ENCODE data around the gene TUBGCP2. TPM values are rescaled to one million over a fixed set of nuclear protein-coding genes. Genes with fewer than 3 reads are reported as not detected.

Gene TUBGCP2
- total RNA-seq, 1 donor from 2014 or later: 58.6 TPM

DNA sequence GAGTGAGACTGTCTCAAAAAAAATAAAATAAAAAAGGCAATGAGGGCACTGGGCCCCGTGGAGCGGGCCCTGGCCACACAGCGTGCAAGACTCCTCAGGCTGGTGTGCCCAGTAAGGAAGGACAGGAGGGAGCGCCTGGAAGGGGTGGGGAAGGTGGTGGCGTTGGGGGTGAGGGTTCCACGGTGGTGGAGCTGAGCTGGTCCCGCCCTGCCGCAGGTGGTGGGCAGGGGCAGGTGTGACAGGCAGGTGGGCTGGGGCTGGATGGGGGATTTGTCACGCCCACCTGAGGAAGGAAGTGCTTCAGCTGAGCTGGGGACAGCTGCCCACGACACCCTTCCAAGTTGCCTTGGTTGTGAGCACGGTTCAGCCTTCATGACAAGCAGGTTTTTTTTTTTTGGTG lies 37.7 kb upstream of the TUBGCP2 start:
- Mint-ChIP-seq H3K27me3 (peaks cover 21% of the 10 kb centered on the region), H3K27ac (no peak overlapping the region), H3K36me3 (no peaks in the 10 kb centered on the region), H3K9me3 (no peaks in the 10 kb centered on the region), H3K4me3 (no peak overlapping the region), H3K4me1 (ENCODE audit: unreplicated experiment) (no peaks in the 10 kb centered on the region)
- TF ChIP-seq, protein P1, sequence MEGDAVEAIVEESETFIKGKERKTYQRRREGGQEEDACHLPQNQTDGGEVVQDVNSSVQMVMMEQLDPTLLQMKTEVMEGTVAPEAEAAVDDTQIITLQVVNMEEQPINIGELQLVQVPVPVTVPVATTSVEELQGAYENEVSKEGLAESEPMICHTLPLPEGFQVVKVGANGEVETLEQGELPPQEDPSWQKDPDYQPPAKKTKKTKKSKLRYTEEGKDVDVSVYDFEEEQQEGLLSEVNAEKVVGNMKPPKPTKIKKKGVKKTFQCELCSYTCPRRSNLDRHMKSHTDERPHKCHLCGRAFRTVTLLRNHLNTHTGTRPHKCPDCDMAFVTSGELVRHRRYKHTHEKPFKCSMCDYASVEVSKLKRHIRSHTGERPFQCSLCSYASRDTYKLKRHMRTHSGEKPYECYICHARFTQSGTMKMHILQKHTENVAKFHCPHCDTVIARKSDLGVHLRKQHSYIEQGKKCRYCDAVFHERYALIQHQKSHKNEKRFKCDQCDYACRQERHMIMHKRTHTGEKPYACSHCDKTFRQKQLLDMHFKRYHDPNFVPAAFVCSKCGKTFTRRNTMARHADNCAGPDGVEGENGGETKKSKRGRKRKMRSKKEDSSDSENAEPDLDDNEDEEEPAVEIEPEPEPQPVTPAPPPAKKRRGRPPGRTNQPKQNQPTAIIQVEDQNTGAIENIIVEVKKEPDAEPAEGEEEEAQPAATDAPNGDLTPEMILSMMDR (conservative IDR thresholded peaks at IDR 0.05): no peak
- DNase-seq (ENCODE audit: extremely low spot score, unreplicated experiment): no peak

DNA sequence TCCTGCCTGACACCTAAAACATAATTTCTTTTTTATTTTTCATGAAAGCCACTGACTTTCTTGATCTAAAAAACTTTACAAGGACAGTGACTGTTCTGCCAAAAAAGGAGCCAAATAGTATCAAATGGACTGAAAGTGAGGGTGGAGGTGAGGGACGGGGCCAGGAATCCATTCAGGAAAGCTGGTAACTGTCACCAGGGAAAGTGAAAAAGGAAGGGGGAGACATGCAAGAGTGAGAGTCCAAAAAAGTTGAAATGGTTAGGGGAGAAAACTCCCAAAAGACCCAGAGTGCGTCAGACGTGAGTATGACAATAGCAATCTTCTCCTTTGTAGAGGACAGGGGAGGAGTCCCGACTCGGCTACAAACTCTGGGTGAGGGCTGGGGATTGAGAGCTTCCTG lies 35.6 kb upstream of the TUBGCP2 start:
- TF ChIP-seq, protein P1 (conservative IDR thresholded peaks at IDR 0.05): no peak
- no peak overlapping the region for H3K4me3 Mint-ChIP-seq
- no peaks in the 10 kb centered on the region for H3K9me3 Mint-ChIP-seq
- H3K4me1 Mint-ChIP-seq (ENCODE audit: unreplicated experiment): no peaks in the 10 kb centered on the region
- no peak for DNase-seq (ENCODE audit: extremely low spot score, unreplicated experiment)
- H3K27ac Mint-ChIP-seq: no peak overlapping the region
- no peaks in the 10 kb centered on the region for H3K36me3 Mint-ChIP-seq
- peaks cover 27% of the 10 kb centered on the region for H3K27me3 Mint-ChIP-seq

DNA sequence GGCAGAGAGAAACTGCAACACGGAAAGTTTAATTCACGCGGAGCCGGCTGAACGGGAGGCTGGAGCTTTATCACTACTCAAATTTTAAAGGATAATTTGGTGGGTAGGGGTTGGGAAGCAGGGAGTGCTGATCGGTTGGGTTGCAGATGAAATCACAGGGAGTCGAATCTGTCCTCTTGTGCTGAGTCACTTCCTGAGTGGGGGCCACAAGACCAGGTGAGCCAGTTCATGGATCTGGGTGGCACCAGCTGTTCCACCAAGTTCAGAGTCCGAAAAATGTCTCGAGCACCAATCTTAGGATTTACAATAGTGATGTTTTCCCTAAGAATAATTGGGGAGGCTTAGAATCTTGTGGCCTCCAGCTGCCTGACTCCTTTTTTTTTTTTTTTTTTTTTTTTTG lies 34.9 kb upstream of the TUBGCP2 start:
- H3K9me3 Mint-ChIP-seq: no peaks in the 10 kb centered on the region
- H3K36me3 Mint-ChIP-seq: no peaks in the 10 kb centered on the region
- no peak overlapping the region for H3K27ac Mint-ChIP-seq
- TF ChIP-seq, protein P1 (conservative IDR thresholded peaks at IDR 0.05): no peak
- peaks cover 24% of the 10 kb centered on the region for H3K27me3 Mint-ChIP-seq
- no peaks in the 10 kb centered on the region for H3K4me1 Mint-ChIP-seq (ENCODE audit: unreplicated experiment)
- DNase-seq (ENCODE audit: extremely low spot score, unreplicated experiment): no peak
- H3K4me3 Mint-ChIP-seq: no peak overlapping the region

DNA sequence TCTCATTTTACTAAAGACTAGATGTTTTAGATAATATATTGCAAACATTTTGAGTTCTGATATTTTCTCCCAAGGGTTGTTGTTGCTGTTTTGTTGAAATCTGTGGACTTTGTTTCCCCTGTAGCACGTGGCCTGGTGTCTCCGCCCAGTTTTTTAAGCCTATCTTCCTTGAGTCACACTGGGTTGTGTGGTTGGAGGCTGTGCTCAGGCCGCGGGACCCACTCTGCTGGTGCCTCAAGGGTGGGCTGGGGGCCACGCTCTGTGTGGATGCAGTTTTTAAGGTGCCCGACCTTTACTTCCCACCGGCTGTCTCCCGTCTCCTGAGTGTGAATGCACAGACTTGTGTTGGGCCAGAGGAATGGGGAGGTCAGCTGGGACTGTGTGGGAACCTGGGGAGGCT lies 34.3 kb upstream of the TUBGCP2 start:
- DNase-seq (ENCODE audit: extremely low spot score, unreplicated experiment): no peak
- no peaks in the 10 kb centered on the region for H3K4me1 Mint-ChIP-seq (ENCODE audit: unreplicated experiment)
- no peaks in the 10 kb centered on the region for H3K9me3 Mint-ChIP-seq
- TF ChIP-seq, protein P1 (conservative IDR thresholded peaks at IDR 0.05): no peak
- H3K27ac Mint-ChIP-seq: no peak overlapping the region
- H3K27me3 Mint-ChIP-seq: peaks cover 24% of the 10 kb centered on the region
- H3K4me3 Mint-ChIP-seq: no peak overlapping the region
- no peaks in the 10 kb centered on the region for H3K36me3 Mint-ChIP-seq

DNA sequence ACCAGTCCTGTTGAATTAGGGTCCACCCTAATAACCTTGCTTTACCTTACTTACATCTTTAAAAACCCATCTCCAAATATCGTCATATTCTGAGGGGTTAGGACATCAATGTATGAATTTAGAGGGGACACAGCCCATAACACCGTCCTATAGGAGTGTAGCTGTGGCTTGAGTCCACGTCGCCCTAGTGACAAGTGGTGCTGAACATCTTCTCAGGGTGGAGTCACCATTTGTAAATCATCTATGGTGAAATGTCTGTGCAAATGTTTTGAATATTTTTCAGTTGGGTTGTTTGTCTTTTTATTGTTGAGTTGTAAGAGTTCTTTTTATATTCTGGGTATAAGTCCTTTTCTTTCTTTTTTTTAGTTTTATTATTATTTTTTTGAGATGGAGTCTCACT lies 33.3 kb upstream of the TUBGCP2 start:
- Mint-ChIP-seq H3K27ac (no peak overlapping the region), H3K9me3 (no peaks in the 10 kb centered on the region), H3K27me3 (peaks cover 24% of the 10 kb centered on the region), H3K4me3 (no peak overlapping the region), H3K4me1 (ENCODE audit: unreplicated experiment) (no peaks in the 10 kb centered on the region), H3K36me3 (no peaks in the 10 kb centered on the region)
- TF ChIP-seq, protein P1 (conservative IDR thresholded peaks at IDR 0.05): no peak
- DNase-seq (ENCODE audit: extremely low spot score, unreplicated experiment): no peak
